Spleen (tissue), 7 donors: Measurements from ENCODE around the gene ARVCF.

Experiments used
- POLR2A ChIP-seq, 3 donors: fragments of 450-650 bp; IDR thresholded peaks; one replicate each; pipeline ENCODE4 v1.5.1; 2017; ENCODE audit warnings: antibody characterized with exemption in 3 of 3, mild to moderate bottlenecking in 1 of 3
- TF ChIP-seq, protein P1 (sequence below), 11 experiments: fragments of 200-600 bp in 7 of 11; fragments of 450-650 bp in 4 of 11; sonication (generic) in 4 of 11; IDR thresholded peaks in 8 of 11; conservative IDR thresholded peaks in 3 of 11; 1 replicate in 7 of 11; 2 replicates in 4 of 11; pipeline versions ENCODE4 v1.4.0 to v1.8.0; 2016 to 2021; ENCODE audit warnings: antibody characterized with exemption in 11 of 11, inconsistent platforms in 4 of 11, mild to moderate bottlenecking in 1 of 11
- donor health status: DM: no; HTN: no; CAD: no; lungs with moderate emphysema.
- donor health status: DM: no; HTN: no; CAD: no.
- donor health status: DM: no; HTN: no; CAD: no.

DNA sequence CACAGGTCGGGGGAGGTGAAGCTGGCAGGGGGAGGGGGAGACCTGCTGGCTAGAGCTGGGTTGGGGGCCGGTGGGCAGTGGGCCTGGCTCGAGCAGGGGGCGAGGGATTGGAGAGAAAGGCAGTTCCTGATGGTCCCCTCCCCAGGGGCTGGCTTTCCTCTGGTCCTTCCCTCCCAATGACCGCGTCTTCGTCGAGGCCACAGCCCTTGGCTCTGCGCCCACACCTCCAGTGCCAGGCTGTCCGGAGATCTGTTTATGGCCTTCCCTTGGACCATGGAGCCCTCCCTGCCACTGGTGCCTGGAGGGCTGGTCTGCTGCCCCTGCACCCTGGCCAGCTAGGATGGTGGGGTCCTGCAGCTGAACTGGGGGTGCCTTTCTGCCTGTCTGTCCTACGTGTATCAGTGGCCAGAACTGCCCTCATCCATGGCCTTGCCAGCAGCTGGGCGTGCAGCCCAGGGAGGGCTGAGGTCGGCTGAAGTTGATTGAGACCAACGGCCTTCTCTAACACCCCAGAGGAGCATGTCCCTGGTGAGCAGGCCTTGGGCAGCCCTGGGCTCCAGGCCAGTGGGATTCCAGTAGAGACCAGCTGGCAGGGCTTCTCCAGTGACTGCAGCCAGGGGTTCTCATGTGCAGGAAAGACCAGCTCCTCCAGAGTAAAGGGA, 16.6 kb upstream of the ARVCF start:
- no peak for TF ChIP-seq POLR2A (IDR thresholded peaks at IDR 0.05)
- TF ChIP-seq, protein P1, sequence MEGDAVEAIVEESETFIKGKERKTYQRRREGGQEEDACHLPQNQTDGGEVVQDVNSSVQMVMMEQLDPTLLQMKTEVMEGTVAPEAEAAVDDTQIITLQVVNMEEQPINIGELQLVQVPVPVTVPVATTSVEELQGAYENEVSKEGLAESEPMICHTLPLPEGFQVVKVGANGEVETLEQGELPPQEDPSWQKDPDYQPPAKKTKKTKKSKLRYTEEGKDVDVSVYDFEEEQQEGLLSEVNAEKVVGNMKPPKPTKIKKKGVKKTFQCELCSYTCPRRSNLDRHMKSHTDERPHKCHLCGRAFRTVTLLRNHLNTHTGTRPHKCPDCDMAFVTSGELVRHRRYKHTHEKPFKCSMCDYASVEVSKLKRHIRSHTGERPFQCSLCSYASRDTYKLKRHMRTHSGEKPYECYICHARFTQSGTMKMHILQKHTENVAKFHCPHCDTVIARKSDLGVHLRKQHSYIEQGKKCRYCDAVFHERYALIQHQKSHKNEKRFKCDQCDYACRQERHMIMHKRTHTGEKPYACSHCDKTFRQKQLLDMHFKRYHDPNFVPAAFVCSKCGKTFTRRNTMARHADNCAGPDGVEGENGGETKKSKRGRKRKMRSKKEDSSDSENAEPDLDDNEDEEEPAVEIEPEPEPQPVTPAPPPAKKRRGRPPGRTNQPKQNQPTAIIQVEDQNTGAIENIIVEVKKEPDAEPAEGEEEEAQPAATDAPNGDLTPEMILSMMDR (IDR thresholded peaks at IDR 0.05 in 8 of 11, conservative IDR thresholded peaks at IDR 0.05 in 3 of 11), result peak in 1 of 11 experiments; percentile 8
